HG03095 (cell line): Measurements from ENCODE around the gene SOX5.

Experiments
- ATAC-seq: cut with Tn5 transposase; IDR thresholded peaks from one replicate; pipeline ENCODE4 v1.9.1; 2021; ENCODE audit warnings: moderate library complexity; ENCODE audit not compliant: unreplicated experiment

SOX5 gene

GRCh38 chr12:23949348-23950209 lies at the start of gene SOX5:
TSS of gene SOX5 (minus strand) at chr12:23949670. CDS start at chr12:23949601, 69 bp downstream.
- no peak for ATAC-seq

- ATAC-seq = no peak
Measured at GRCh38 chr12:23987046-23987445, 37.6 kb upstream of the SOX5 start.

- no peak for ATAC-seq
Measured at GRCh38 chr12:23980826-23981225, 31.4 kb upstream of the SOX5 start.

- no peak for ATAC-seq
Measured at GRCh38 chr12:23964812-23965211, 15.3 kb upstream of the SOX5 start.

GRCh38 chr12:23959826-23960225 lies 10.4 kb upstream of the SOX5 start:
- ATAC-seq = no peak

GRCh38 chr12:23954332-23954731 lies 4.9 kb upstream of the SOX5 start:
- ATAC-seq = no peak

GRCh38 chr12:23952071-23952470 lies 2.6 kb upstream of the SOX5 start:
- no peak for ATAC-seq

GRCh38 chr12:23950775-23951451 lies 1.4 kb upstream of the SOX5 start:
- ATAC-seq = no peak

- ATAC-seq = no peak
Measured at GRCh38 chr12:23950210-23950774, 822 bp upstream of the SOX5 start.

- no peak for ATAC-seq
Measured at GRCh38 chr12:23948291-23948690, 1.2 kb downstream of the SOX5 start.

GRCh38 chr12:23947395-23947794 lies 2.1 kb downstream of the SOX5 start:
- no peak for ATAC-seq

GRCh38 chr12:23945249-23945648 lies 4.2 kb downstream of the SOX5 start:
- ATAC-seq = no peak

- no peak for ATAC-seq
Measured at GRCh38 chr12:23944067-23944466, 5.4 kb downstream of the SOX5 start.

GRCh38 chr12:23942841-23943240 lies 6.6 kb downstream of the SOX5 start:
- ATAC-seq = no peak

- ATAC-seq = no peak
Measured at GRCh38 chr12:23941780-23942179, 7.7 kb downstream of the SOX5 start.

- ATAC-seq = no peak
Measured at GRCh38 chr12:23938422-23938821, 11.0 kb downstream of the SOX5 start.

- ATAC-seq = no peak
Measured at GRCh38 chr12:23931176-23931575, 18.3 kb downstream of the SOX5 start.

- ATAC-seq = no peak
Measured at GRCh38 chr12:23930599-23930998, 18.9 kb downstream of the SOX5 start.

GRCh38 chr12:23929906-23930305 lies 19.6 kb downstream of the SOX5 start:
- no peak for ATAC-seq

- no peak for ATAC-seq
Measured at GRCh38 chr12:23927907-23928306, 21.6 kb downstream of the SOX5 start.

GRCh38 chr12:23921099-23921856 lies 28.2 kb downstream of the SOX5 start:
- no peak for ATAC-seq
